CD4-positive, alpha-beta T cell treated with Interleukin-4 for 1 hour (primary cell): ENCODE results near the gene SAMD10.
"Not testable (repeated sequence)": the region's sequence is repeated elsewhere in the genome, so short reads cannot be mapped to it uniquely, and the experiment has no call there.

Source experiments
- DNase-seq, 2 donors: peaks; one replicate each; pipeline ENCODE4 v3.0.0-alpha.2; 2020 to 2022

Gene SAMD10

DNA sequence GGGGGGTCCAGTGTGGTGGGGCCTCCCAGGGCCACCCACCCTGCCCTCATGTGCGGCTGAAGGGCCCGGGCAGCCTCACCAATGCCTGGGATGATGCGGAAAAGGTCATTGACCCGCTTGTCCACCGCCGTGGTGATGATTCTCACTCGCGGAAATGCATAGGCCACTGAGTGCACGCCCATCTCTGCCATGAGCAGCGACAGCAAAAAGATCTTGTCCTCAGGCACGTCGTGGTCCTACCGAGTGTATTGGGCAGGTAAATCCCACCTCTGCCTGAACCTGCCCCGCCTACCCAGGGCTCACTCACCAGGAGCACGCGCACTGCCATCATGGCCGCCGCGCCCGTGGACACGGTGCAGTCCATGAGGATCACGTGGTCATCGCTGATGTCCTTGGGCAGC is 39.4 kb downstream of the SAMD10 start:
- DNase-seq: no peak

DNA sequence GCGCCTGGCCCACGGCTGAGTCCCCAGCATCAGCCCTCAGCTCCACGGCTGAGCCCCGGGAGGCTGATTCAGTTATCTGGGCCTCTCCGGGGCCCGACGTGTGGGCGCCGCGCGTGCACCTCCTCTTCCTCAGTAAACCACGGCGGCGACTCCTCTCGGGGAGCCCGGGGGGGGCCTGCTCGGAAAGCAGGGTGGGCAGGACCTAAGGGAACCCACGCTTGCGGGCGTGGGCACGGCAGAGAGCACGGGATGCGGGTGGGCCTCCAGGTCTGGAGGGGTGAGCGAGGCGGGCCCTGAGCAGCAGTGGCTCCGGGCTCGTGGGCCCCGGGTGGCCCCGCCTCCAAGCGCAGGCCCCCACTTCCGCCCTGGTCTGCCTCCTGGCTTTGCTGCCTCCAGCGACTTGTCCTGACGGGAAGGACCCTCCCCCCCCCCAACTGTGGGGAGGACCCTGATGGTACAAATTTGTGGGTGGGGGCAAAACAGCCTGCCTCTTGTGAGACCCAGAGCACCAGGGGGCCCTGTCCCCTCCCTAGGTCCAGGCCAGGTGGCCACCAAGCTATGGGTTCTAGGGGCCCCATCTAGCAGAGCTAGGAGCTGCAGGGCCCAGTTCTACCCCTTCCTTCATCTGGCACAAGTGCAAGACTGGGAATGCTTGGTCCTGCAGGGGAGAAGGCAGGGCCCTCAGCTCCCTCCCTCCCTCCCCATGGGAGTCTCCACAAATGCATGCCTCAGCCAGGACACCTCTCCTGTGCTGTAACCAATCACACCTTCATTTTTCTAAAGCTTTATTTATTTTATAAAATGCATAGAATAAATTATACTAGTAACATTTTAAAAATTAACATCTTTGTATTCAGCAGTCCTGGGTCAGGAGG is 40.1 kb downstream of the SAMD10 start:
- DNase-seq: no peak

DNA sequence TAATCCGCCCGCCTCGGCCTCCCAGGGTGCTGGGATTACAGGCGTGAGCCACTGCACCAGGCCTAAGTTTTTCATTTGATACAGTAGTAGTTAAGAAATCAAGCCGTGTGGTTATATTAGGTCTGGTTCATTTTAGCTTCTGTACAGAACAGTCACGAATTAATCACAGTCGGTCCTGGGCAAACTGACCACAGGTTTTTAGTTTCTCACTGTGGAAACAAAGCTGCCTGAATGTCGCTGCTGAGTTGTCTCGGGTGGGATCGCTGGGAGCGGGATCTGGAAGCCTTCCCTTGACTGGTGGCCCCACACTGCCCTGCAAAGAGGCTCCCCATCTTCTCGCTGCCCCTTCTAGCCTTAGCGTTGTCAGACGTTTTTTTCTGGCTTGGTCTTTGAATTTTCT is 41.8 kb downstream of the SAMD10 start:
- DNase-seq: no peak

DNA sequence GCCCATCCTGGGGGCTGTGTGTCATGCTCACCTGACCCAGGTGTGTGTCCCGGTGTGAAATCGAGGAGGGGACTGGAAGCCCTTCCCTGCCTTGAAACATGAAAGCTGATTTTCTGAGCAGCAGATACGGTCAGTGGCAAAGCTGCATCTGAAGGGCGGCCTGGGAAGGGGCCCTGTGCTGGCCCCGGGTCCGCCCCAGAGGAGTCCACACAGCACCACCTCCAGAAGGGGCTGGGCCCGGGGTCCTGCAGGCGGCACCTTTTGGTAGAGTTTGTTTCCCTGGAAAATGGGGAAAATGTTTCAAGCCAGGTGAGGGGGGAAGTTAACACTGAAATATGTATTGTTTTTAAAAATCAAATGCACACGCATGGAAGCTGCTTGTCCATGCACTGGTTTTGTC is 44.0 kb downstream of the SAMD10 start:
- DNase-seq: no peak

DNA sequence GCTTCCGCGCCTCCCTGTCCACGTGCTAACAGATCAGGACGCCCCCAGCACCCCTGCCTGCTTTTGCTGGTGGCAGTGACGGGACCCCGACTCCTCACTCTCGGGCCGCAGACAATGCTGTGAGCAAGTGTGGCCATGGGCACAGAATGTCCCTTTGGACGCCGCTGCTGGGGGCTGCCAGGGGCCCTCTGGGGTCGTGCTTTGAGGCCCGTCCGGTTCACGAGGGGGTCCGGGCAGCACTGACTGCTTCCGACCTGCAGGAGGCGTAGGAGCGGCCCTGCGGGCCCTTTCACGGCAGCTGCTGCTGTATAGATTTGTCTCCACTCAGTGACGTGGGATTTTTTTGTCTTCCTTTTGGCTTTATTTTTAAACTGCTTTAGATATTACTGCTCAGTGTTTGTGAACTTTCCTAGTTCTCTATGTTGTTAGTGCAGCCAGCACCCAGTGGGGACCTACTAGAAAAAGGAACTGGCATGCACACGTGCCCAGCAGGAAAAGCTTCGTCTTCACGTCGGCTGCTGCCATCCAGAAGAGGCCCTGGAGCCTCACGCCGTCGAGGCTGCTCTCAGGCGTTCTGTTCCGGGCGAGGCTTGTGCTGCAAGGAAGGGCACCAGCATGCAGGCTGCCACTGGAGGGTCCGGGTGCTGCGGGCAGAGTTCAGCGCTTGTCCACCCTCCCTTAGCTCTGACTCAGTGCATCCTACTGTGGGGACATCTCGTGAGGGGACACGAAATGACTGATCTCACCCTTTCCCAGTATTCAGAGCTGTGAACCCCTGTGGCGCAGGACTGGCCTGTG is 45.0 kb downstream of the SAMD10 start:
- no peak for DNase-seq

DNA sequence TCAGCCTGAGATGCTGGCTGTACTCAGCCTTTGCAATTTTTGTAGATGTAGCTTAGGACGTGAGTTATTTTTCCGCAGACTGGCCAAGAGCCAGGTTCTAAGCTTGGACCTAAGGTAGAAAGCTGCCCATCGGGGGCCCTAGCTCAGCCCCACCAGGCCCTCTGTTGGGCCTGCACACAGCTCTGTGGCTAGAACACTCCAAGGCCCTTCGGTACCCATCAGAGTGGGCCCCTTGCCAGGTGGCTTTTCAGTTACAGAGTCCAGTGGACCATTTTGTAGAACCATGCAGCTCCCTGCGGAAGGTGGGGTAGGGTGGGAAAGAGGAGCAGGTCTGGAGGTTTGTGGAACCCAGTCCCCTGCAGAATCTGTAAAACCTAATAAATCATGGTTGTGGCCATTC is 45.8 kb downstream of the SAMD10 start:
- no peak for DNase-seq

DNA sequence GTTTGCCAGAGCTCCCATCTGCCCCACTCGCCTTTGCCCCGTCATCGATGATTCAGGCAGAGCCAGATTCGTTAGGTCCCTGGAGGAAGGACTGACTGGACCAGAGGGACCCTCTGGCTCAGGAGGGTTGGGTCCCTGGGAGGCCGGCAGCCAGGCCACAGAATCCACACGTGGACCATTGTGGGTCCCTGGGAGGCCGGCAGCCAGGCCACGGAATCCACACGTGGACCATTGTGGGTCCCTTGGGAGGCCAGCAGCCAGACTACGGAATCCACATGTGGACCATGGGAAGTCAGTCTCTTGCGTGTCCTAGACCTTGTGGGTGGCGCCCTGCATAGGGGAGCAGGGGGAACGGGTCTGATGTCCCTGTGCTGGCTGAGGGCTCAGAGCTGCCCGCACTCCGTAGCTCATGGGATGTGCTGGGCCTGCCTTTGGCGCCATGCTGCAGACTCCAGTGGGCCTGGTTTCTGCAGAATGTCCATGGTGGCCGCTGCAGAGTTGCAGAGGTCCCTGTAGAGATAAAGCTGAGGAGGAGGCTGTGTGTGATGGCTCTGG is 46.8 kb downstream of the SAMD10 start:
- DNase-seq: no peak

DNA sequence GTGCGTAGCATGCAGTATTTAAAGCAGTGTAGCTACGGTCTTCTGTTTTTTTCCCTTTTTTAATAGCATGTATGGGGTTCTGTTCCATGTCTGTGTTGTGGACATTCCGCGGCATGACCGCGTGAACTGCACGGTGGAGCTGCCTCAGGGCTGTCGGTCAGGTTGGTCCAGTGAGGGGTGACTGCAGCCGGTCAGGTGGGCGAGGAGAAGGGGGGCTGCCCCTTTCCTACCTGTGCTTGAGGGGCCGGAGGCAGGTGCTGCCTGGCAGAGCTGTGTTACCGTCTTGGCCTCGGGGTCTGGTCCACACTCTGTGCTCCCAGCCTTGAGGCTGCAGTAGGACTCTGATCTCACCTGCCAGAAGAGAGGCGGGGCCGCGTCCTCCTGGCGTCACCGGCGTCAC is 47.7 kb downstream of the SAMD10 start:
- DNase-seq: no peak

DNA sequence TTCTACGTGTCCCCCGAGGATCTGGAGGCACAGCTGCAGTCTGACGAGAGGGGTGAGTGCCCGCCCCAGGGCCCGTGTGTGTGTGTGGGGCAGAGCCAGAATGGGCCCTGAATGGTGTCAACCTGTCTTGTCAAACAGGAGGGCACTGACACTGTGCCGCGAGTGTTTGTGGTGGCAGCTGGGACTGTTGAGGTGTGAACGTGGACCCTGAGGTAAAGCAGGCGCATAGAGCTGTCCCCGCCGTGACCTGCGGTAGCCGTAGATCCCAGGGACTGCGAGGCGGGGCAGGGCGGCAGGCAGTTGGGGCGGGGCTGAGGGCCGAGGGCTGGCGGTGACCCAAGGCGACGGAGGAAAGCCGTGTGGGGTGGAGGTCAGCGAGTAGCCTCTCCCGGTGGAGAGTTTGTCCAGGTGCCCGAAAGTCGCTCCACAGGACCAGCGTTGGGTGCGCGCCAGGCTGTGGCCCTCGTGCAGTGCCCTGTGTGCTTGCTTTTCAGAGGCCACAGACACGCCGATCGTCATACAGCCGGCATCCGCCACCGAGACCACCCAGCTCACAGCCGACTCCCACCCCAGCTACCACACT is 48.4 kb downstream of the SAMD10 start:
- DNase-seq: no peak

DNA sequence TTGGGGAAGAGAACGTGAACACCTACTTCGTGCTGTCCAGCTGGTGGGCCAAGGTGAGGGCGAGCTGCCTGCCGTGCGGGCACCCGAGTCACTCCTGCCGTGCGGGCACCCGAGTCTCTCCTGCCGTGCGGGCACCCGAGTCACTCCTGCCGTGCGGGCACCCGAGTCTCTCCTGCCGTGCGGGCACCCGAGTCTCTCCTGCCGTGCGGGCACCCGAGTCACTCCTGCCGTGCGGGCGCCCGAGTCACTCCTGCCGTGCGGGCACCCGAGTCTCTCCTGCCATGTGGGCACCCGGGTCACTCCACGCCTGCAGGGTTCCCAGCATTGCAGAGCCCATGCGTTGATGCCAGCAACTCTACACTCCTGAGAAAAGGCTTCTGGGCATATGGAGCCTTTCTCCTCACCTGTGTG is 50.0 kb downstream of the SAMD10 start:
- not testable (repeated sequence) for DNase-seq

DNA sequence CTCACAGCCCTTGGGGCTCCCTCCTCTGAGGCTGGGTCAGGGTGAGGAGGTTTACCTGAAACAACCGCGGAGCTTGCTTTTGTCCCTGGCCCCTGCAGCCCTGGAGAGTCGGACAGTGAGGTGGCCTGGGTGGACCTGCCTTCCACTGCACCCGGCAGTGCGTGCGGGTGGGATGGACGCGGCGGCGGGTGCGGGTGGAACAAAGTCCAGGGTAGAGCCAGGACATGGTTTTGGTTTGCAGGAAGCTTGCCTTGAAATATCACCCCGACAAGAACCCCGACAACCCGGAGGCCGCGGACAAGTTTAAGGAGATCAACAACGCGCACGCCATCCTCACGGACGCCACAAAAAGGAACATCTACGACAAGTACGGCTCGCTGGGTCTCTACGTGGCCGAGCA is 50.4 kb downstream of the SAMD10 start:
- DNase-seq: no peak

DNA sequence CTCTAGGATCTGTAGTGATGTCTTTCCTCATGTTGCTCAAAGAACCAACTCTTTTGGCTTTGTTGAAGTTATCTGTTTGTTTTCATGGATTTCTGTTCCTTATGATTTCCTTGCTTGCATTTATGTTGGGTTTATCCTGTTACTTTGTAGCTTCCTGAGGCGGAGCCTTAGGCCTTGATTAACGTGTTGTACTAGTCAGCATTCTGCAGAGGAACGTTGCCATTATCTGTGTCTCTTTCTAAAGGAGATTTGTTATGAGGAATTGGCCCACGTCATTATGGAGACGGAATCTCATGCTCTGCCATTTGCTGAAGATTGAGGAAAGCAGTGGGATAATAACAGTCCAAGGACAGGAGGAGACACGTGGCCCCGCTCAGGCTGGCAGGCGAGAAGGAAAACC is 53.1 kb downstream of the SAMD10 start:
- no peak for DNase-seq

DNA sequence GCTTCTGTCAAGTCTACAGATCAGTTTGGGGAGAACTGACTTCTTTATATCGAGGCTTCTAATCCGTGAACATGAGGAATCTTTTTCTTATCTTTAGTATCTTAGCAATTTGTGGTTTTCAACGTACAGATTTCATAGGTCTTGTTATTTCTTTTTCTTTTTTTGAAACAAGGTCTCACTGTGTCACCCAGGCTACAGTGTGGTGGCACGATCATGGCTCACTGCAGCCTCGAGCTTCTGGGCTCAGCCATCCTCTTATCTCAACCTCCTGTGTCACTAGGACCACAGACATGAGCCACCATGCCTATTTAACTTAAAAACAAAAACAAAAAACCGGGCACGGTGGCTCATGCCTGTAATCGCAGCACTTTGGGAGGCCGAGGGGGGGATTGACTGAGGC is 55.2 kb downstream of the SAMD10 start:
- no peak for DNase-seq
